K562 (cell line): ENCODE measurements around the gene STARD3NL. TPM values are rescaled to one million over a fixed set of nuclear protein-coding genes. Genes with fewer than 3 reads are reported as not detected.

Experiments used
- ATAC-seq: fragments of 200-7000 bp; cut with Tn5 transposase; 3 replicates; pipeline ENCODE4 v1.9.1; 2020; ENCODE audit warnings: moderate library complexity
- BruUV-seq: library from RNA; stranded (reverse); fragments of 400-500 nt; replicated peaks from 2 replicates; lab custom pipeline; 2021; lab: Mats Ljungman, UMichigan
- CTCF ChIA-PET: fragments of 300-600 bp; formaldehyde crosslinking; extraction: SDS; loops from one replicate; lab custom pipeline; 2021; ENCODE audit warnings: low intra/inter-chr PET ratio; lab: Yijun Ruan, JAX
- POLR2A ChIA-PET: fragments of 300-600, 350-650 bp; sonication (Branson Sonifier 250); formaldehyde crosslinking; extraction: SDS; loops from one replicate; lab custom pipeline; 2021; ENCODE audit warnings: antibody characterized with exemption, inconsistent platforms; lab: Yijun Ruan, JAX
- DNase-seq, 4 experiments: peaks; one replicate each; pipeline versions ENCODE4 v3.0.0 to v3.0.0-alpha.2; 2011 to 2018; ENCODE audit warnings: low spot score in 3 of 4, mixed read lengths in 3 of 4; ENCODE audit errors: extremely low read depth in 1 of 4
- FAIRE-seq: peaks from 2 replicates; lab custom pipeline; 2011; peaks lifted over from hg19 to GRCh38; lab: Jason Lieb, UNC
- H2AFZ ChIP-seq: 2 replicates; pipeline ENCODE4 v1.6.0; 2011; ENCODE audit warnings: low read depth, low read length, control low read depth, inconsistent platforms
- H3K27ac ChIP-seq: fragments of 200-600 bp; 3 replicates; pipeline ENCODE4 v1.8.0; 2011; ENCODE audit warnings: low read depth, mild to moderate bottlenecking, control low read depth, inconsistent platforms, low read length, moderate library complexity, mixed read lengths; ENCODE audit errors: extremely low read depth
- H3K27me3 ChIP-seq, 2 experiments: fragments of 300-600 bp in 1 of 2; 2 replicates in 1 of 2; 3 replicates in 1 of 2; pipeline versions ENCODE4 v1.6.0 to v1.8.0; 2011; ENCODE audit warnings: inconsistent platforms in 2 of 2, low read length in 2 of 2, mild to moderate bottlenecking in 1 of 2, mixed read lengths in 1 of 2, moderate library complexity in 1 of 2; ENCODE audit not compliant: control insufficient read depth in 2 of 2, insufficient read depth in 2 of 2
- H3K36me3 ChIP-seq: fragments of 300-600 bp; 3 replicates; pipeline ENCODE4 v1.8.0; 2011; ENCODE audit warnings: mild to moderate bottlenecking, low read length, inconsistent platforms; ENCODE audit not compliant: control insufficient read depth, insufficient read depth
- H3K4me1 ChIP-seq, 2 experiments: fragments of 200-600 bp in 1 of 2; replicated peaks in 1 of 2; 2 replicates in 1 of 2; 3 replicates in 1 of 2; pipeline versions ENCODE4 v1.5.1 to v1.8.0; 2011; ENCODE audit warnings: inconsistent platforms in 2 of 2, low read length in 2 of 2, mild to moderate bottlenecking in 1 of 2, mixed read lengths in 1 of 2, moderate library complexity in 1 of 2; ENCODE audit not compliant: control insufficient read depth in 2 of 2, insufficient read depth in 2 of 2
- H3K4me2 ChIP-seq: 2 replicates; pipeline ENCODE4 v1.6.1; 2011; ENCODE audit warnings: low read length, control low read depth, inconsistent platforms, mixed read lengths; ENCODE audit not compliant: insufficient read depth
- H3K4me3 ChIP-seq: fragments of 200-600 bp; sonication (generic), shearing (Covaris generic); 2 replicates; pipeline ENCODE4 v1.5.1; 2016; ENCODE audit warnings: control low read depth, inconsistent platforms
- H3K79me2 ChIP-seq: fragments of 200-600 bp; 3 replicates; pipeline ENCODE4 v1.8.0; 2011; ENCODE audit warnings: low read length, inconsistent platforms; ENCODE audit not compliant: control insufficient read depth, insufficient read depth
- H3K9ac ChIP-seq, 2 experiments: 2 replicates each; pipeline versions ENCODE4 v1.6.0 to v1.6.1; 2011; ENCODE audit warnings: low read depth in 2 of 2, low read length in 2 of 2, control low read depth in 1 of 2, inconsistent platforms in 1 of 2, mild to moderate bottlenecking in 1 of 2, mixed read lengths in 1 of 2; ENCODE audit not compliant: insufficient read depth in 1 of 2
- H3K9me1 ChIP-seq: one replicate; pipeline ENCODE4 v1.6.0; 2011; ENCODE audit warnings: inconsistent platforms, mild to moderate bottlenecking, low read length, moderate library complexity; ENCODE audit not compliant: control insufficient read depth, insufficient read depth
- H3K9me3 ChIP-seq: replicated peaks from 2 replicates; pipeline ENCODE4 v1.5.1; 2011; ENCODE audit warnings: low read depth, low read length, inconsistent platforms; ENCODE audit not compliant: control insufficient read depth, insufficient read depth
- H4K20me1 ChIP-seq: replicated peaks from 2 replicates; pipeline ENCODE4 v1.6.1; 2011; ENCODE audit warnings: low read length, inconsistent platforms, mixed read lengths; ENCODE audit not compliant: control insufficient read depth, insufficient read depth
- ARID1B ChIP-seq: fragments of 450-650 bp; IDR thresholded peaks from 2 replicates; pipeline ENCODE4 v1.6.1; 2016; ENCODE audit warnings: antibody characterized with exemption, mild to moderate bottlenecking, inconsistent platforms
- EGR1 ChIP-seq: fragments of 450-650 bp; conservative IDR thresholded peaks from 2 replicates; pipeline ENCODE4 v1.6.1; 2017; ENCODE audit warnings: mild to moderate bottlenecking
- GABPB2 ChIP-seq: fragments of 250-450 bp; sonication (Bioruptor Pico); conservative IDR thresholded peaks from 2 replicates; pipeline ENCODE4 v1.5.1; 2021; ENCODE audit warnings: mild to moderate bottlenecking
- KDM1A ChIP-seq, 2 experiments: fragments of 450-650 bp; IDR thresholded peaks; 2 replicates each; pipeline ENCODE4 v1.6.1; 2016; ENCODE audit warnings: mild to moderate bottlenecking in 2 of 2
- NFATC3 ChIP-seq: fragments of 450-650 bp; IDR thresholded peaks from 2 replicates; pipeline ENCODE4 v1.6.1; 2017; ENCODE audit warnings: mild to moderate bottlenecking
- POLR3A ChIP-seq: IDR thresholded peaks from 2 replicates; pipeline ENCODE4 v1.6.1; 2011; ENCODE audit warnings: borderline replicate concordance, mild to moderate bottlenecking, moderate library complexity; ENCODE audit not compliant: insufficient read length, insufficient read depth; ENCODE audit errors: extremely low read depth
- TAF15 ChIP-seq: fragments of 200-400 bp; formaldehyde crosslinking; IDR thresholded peaks from 2 replicates; pipeline ENCODE4 v1.6.1; 2017; ENCODE audit warnings: mild to moderate bottlenecking, low read depth, low read length, moderate library complexity
- ZBTB49 ChIP-seq: sonication (generic); formaldehyde crosslinking; IDR thresholded peaks from 2 replicates; pipeline ENCODE4 v1.8.0; 2022; ENCODE audit warnings: missing genetic modification reagents, mild to moderate bottlenecking, borderline replicate concordance
- ZNF41 ChIP-seq: fragments of 250-450 bp; sonication (Bioruptor Pico); conservative IDR thresholded peaks from 2 replicates; pipeline ENCODE4 v1.4.0; 2020; ENCODE audit warnings: mild to moderate bottlenecking
- ZNF512 ChIP-seq: IDR thresholded peaks from 2 replicates; pipeline ENCODE4 v1.6.1; 2016; ENCODE audit warnings: missing genetic modification characterization, missing compliant biosample characterization
- ZNF77 ChIP-seq: fragments of 250-450 bp; sonication (Bioruptor Pico); IDR thresholded peaks from 2 replicates; pipeline ENCODE4 v1.5.0; 2020
- WGBS: fragments of 100-300 bp; shearing (Covaris generic); methylation state at CpG from one replicate; pipeline ENCODE4 v1.1.6; 2016; ENCODE audit warnings: low coverage, mixed read lengths; ENCODE audit not compliant: insufficient coverage; ENCODE audit errors: missing lambda C conversion rate; 5-methylcytosine and 5-hydroxymethylcytosine counted together
- in situ Hi-C: fragments of 300-500 bp; cut with MboI; formaldehyde crosslinking; loops from 4 replicates; pipeline ENCODE4 v1.15.0; 2018; ENCODE audit warnings: inconsistent platforms, mixed read lengths
- intact Hi-C: fragments of 100-400 bp; cut with micrococcal nuclease; formaldehyde crosslinking; loops from 2 replicates; pipeline ENCODE4 v1.14.2; 2022
- polyA plus RNA-seq, 8 experiments: library from polyadenylated mRNA; depleted of rRNA in 4 of 8; stranded (reverse) in 5 of 8; unstranded in 3 of 8; fragments of >200 nt; fragmentation: Nextera tagmentation in 2 of 8; fragmentation: Illumina TruSeq in 1 of 8; extraction: Ambion mirVana in 2 of 8; extraction: Trizol in 1 of 8; gene quantifications; 2 replicates each; pipeline versions ENCODE4 v1.2.1 to v1.2.3, GENCODE V29; 2011 to 2014; ENCODE audit warnings: inconsistent platforms in 1 of 8, missing spikeins in 1 of 8
- total RNA-seq, 7 experiments: library from RNA; depleted of rRNA in 6 of 7; stranded (reverse); fragments of >200 nt in 6 of 7; fragmentation: Illumina TruSeq in 2 of 7; extraction: Trizol in 2 of 7; gene quantifications; 2 replicates each; pipeline versions ENCODE4 v1.2.1 to v1.2.3, GENCODE V29; 2011 to 2021; ENCODE audit warnings: low replicate concordance in 1 of 7

Gene STARD3NL
- total and polyA plus RNA-seq, 9 of the 15 experiments (the other 6 are each of a cell fraction or from before 2014, with no cell fraction given) = 42.2 to 90.0 (median 57.6) TPM

DNA sequence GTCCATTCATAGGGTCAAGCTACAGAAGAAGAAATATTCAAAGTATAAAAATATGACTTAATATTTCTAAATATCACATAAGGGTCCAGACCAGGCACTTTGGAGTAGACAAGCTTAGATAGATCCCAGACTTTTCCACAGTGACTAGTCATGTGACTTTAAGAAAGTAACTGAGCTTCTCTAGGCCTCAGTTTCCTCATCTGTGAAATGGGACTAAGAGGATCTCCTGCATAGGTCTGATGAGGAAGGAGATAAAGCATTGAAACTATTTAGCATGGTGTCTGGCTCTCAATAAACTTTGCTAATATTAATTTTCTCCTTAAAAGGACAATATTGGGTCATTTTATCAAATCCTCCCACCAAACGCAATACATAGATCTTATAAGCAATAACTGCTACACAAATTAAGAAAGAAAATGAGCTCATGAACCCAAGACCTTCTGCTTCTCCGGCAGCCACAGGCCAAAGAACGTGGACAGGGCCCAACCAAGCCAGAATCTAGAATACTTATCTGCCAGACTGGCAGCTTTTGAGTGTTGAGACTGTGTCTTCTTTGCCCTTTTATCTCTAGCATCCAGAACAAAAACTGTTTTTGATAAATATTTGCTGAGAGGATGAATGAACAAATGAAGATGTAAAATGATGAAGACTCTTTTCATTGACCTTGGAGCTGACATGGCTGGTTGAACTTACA is 97.0 kb downstream of the STARD3NL start (continued):
- TF ChIP-seq KDM1A (IDR thresholded peaks at IDR 0.05) = peak; percentile 21 to 58; a peak in 1 of 4 replicates
- TF ChIP-seq, all 486 proteins: peak for 7

- CTCF ChIA-PET = no interaction called here
- FAIRE-seq (peak; percentile 15), DNase-seq (no peak), ATAC-seq (no peak)
- no peak overlapping the region for H3K27ac ChIP-seq
- no peak overlapping the region for H2AFZ ChIP-seq
- in situ Hi-C loops (no loop called here), intact Hi-C loops (no loop called here)
- H3K4me1 ChIP-seq = no peaks in the 10 kb centered on the region; a peak in 1 of 5 replicates
- BruUV-seq = no TSS peak
- H3K9me3 ChIP-seq = no peaks in the 10 kb centered on the region
- no peaks in the 10 kb centered on the region for H3K27me3 ChIP-seq
- H3K9ac ChIP-seq = no peak overlapping the region
- no peaks in the 10 kb centered on the region for H3K9me1 ChIP-seq
- POLR2A ChIA-PET = interaction anchor here (0.7 to 1.0 kb wide), 2 partner anchors 11 to 19 kb away, joined by 3 read pairs; no protein-coding TSS in a partner anchor
- no peaks in the 10 kb centered on the region for H3K79me2 ChIP-seq
- no peaks in the 10 kb centered on the region for H3K36me3 ChIP-seq
- H4K20me1 ChIP-seq = no peaks in the 10 kb centered on the region
- H3K4me3 ChIP-seq = no peak overlapping the region
- TF ChIP-seq POLR3A (no peak), ZBTB49 (CRISPR knock-in tag) (no peak), ZNF512 (tag) (no peak), ZNF41 (CRISPR knock-in tag) (no peak), TAF15 (no peak), ZNF77 (no peak), GABPB2 (no peak), EGR1 (no peak), NFATC3 (no peak), ARID1B (no peak)
- WGBS = 5% methylated on average over 6 of the region's 6 CpGs
- H3K4me2 ChIP-seq = no peak overlapping the region
Measured at GRCh38 chr7:38276096-38276877, 98.2 kb downstream of the STARD3NL start.
